HG03139 (cell line): Measurements from ENCODE around the gene SEMA5A.
"Not testable (repeated sequence)": the region's sequence is repeated elsewhere in the genome, so short reads cannot be mapped to it uniquely, and the experiment has no call there.

Experiments
- ATAC-seq: cut with Tn5 transposase; IDR thresholded peaks from one replicate; pipeline ENCODE4 v1.9.1; 2021; ENCODE audit not compliant: unreplicated experiment

Gene SEMA5A

DNA sequence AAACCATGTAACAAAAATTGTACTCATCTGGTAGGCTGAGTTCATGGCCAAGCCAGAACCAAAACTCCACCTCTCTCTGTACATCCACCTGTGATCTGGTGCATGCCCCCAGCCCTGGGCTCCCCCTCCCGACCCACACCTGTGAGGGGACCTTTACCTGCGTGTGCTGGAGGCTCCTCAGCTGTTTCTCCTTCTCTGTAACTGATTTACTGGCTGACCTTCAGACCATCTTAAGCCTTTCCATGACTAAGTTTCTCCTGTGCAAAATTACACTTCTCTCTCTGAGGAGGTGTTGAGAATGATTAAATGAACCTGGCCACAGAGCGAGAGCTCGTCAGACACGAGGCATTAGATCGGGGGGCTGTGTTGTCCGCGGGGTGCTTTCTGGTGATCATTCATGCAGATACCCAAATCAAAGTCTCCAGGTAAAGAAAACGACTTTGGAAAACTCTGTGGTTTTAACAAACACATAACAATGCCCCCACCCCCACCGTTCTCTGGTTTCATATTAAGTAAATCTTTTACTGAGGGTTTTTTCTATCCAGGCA, 136.4 kb downstream of the SEMA5A start:
- no peak for ATAC-seq

GRCh38 chr5:9408964-9409363, 136.9 kb downstream of the SEMA5A start:
- ATAC-seq = no peak

DNA sequence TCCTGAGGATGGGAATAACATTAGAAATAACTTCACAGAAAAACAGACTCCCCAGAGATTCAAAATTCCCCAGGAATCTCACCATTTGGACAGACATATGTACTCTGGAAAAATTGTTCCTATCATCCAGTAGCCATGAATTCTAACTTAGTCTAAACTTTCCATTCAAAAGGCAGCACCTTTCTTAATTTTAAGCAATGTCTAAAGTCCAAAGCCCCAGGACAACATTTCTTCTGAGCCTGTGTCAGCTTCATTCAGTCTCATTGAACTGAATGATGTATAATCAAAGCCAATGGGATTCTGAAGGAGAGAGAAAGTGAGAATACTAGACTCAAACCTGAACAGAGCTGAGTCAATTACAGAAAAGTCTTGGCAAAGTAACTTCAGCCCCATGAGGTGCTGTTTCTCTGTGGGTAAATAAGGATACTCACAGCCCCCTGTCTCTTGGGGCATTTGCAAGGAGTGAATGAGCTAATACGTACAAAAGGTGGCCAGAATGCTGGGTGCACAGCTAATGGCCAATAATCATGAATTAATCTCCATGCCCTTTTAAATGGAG, 140.6 kb downstream of the SEMA5A start:
- no peak for ATAC-seq

GRCh38 chr5:9401786-9402472, 143.9 kb downstream of the SEMA5A start:
- no peak for ATAC-seq

- ATAC-seq = not testable (repeated sequence)
These were observed 146.1 kb downstream of the SEMA5A start for GRCh38 chr5:9399783-9400182.

DNA sequence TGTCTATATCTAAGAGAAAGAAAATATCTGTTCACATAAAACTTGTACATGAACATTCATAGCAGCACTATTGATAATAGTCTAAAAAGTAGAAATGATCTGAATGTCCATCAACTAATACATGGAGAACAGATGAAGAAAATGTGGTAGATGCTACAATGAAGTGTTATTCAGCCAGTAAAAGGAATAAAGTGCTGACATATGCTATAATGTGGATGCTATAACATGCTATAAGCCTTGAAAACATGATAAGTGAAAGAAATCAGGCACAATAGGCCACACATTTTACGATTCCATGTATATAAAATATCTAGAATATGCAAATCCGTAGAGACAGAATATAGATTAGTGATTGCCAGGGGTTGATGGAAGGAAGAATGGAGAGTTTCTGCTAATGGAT, 146.8 kb downstream of the SEMA5A start:
- no peak for ATAC-seq

GRCh38 chr5:9398227-9398626, 147.6 kb downstream of the SEMA5A start:
- no peak for ATAC-seq

DNA sequence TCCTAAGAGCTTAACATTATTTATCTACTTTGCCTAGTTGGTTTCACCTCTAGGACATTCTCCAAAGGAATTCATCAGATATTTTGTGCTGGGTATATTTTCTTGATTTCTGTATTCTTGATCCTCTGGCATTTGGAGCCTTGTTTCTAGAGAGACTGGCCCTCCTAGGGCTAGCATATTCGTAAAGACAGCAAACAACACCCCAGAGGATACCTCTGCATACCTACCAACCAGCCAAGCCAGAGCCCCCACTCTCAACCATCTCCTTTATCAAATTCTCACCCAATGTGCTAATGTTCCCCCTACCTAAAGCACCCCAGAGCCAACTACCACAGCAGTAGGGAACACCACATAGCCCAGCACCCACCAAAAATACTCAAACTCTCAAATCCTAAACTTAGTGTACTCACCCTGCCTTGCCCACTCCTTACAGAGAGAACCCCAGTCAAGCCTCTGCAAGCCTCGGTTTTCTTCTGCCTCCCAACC, 149.5 kb downstream of the SEMA5A start:
- ATAC-seq = no peak

- no peak for ATAC-seq
These were observed 150.2 kb downstream of the SEMA5A start for GRCh38 chr5:9395706-9396105.

DNA sequence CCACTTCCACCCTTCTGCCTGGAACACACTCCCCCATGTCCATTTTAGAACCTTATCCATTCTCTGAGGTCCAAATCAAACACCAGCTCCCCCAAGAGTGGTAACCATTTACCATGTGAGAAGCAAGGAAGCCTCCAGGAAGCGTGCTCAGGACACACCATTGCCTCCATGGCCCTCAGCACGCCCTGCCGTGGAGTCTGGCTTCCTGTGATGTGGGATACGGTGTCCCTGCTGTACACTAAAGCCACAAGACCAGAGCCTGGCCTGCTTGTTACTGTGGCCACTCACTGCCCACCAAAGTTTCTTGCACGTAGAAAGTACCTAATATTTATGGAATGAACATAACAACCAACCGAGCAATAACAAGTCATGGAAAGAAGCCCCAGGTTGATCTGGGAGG, 151.7 kb downstream of the SEMA5A start:
- no peak for ATAC-seq

- ATAC-seq = no peak
These were observed 153.2 kb downstream of the SEMA5A start for GRCh38 chr5:9392625-9393024.

DNA sequence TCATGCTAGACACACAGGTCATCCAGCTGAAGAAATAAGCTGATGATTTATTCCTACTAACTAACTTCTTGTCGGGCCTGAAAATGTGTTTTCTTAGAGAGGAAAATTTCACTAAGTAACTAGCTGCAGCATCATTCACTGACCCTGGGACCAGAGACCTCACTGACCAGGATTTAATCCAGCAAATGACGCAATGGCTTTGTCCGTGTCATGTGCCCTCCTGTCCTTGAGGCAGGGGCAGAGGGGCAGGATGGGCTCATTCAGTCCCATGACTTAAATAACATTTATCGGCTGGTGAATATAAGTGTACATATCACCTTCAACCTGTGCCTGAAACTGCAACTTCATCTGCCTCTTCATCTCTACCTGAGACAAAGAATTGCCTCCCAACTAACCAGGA, 154.8 kb downstream of the SEMA5A start:
- no peak for ATAC-seq

DNA sequence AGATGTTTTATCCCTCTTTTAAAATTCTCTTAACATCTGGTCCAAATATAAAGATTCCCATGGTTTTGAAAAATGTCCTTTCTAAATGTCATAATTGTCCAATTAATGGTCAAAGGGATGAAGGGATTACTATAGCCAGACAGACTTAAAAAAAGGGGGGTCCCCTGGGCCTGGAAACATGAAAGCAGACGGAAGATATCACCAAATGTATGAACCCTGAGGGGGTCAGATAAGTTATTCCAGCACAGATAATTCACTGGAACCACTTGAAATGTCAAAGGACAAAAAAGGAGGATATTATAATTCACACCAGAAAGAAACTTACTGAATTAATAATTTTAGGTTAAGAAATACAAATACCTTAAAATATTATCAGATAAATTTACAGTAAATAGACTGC, 155.8 kb downstream of the SEMA5A start:
- ATAC-seq = no peak

DNA sequence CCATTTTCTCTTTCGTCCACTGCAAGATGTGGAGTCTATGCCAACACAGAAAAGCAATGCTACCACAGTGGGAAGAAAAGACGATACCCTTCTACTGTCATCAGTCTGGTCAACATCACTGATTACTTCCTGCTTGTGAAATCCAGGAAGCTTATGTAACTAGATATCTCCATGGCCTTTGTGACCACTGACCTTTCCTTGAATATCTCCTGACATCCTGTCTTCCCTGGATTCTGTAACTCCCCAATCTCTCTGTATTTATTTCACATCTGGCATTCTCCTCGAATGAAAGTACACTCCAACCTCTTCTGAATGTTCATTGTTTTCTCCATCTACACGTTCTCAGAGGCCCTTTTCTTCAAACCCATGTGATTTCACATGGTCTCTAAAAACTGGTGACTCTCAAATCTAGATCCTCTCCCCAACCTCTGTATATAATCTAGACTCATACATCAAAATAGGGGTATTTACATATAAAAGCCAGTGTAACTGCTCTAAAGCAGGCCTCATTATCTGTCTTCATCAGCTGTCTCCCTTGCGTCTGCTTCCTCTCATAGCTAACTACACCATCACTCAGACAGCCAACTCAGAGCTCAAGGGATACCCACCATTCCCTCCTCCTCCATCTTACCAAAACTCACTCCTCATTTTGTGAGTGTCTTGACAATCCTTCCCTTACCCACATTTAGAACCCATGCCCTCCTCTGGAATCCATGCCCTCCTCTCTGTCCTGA, 156.8 kb downstream of the SEMA5A start:
- ATAC-seq = no peak

DNA sequence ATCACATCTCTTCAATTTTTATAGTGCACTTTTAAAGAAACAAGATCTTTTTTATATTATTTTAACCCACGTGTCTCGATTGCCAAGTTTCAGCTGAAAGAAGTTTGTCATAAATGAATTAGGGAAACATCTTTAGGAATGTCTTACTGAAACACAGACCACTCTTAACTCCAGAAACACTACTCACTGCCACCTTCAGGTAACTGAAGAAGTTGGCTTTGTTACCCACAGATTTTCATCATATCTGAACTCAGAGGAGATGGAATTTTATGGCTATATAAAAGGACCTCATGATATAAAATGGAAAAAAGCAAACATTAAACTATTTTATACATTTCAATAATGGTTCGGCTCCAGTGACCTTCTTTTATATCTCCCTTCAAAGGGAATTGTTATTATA, 158.0 kb downstream of the SEMA5A start:
- no peak for ATAC-seq

- ATAC-seq = no peak
These were observed 158.9 kb downstream of the SEMA5A start for GRCh38 chr5:9386945-9387344.

DNA sequence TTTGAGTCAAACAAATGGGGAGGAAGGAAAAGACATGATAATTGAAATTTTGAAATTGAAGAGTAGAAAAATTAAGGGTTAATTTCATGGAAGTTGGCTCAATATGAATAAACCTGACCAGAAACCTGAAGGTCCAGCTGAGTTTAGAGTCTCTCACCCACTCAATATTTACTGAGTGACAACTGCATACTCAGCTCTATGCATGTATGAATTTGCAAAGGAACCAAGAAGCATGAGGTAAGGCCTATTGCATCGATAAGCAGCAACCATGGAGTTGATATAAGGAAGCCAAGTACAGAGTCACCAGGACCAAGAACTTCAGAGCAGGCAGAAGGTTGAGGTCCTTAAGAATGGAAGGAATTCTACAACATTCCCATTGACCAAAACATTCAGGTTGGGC, 163.4 kb downstream of the SEMA5A start:
- no peak for ATAC-seq

DNA sequence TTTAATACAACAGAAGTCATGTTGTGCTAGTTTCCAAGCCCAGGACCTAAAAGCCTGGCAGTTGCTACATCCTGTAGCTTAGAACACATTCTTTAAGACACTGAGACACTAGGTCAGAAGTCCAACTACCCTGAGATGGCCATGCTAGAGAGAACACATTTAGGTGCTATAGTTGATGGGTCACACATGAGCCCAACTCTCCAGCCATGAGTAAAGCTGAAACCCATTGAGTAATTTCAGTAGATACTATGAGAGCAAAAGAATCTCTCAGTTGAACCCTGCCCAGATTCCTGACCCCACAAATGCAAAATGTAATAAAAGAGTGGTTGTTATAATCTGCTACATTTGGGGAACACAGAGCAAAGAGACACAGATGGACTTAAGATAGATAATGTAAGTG, 164.4 kb downstream of the SEMA5A start:
- ATAC-seq = no peak

DNA sequence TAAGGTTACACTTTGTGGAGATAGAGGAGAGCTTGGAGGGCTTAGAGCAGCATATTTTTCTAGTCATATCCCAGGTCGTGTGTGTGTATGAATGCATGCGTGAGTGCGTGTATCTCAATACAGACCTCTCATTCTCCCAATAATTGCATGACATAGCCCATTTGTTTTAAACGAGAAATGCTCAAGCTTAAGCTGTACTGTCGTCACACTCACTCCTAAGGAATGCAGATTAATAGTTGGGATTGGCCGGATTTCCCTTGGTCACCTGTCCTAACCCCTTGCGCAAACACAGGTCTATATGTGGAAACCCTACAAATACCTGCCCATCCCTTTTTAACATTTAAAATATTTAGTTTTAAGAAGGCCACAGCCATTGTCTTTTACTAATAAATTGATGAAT, 165.8 kb downstream of the SEMA5A start:
- ATAC-seq = no peak

DNA sequence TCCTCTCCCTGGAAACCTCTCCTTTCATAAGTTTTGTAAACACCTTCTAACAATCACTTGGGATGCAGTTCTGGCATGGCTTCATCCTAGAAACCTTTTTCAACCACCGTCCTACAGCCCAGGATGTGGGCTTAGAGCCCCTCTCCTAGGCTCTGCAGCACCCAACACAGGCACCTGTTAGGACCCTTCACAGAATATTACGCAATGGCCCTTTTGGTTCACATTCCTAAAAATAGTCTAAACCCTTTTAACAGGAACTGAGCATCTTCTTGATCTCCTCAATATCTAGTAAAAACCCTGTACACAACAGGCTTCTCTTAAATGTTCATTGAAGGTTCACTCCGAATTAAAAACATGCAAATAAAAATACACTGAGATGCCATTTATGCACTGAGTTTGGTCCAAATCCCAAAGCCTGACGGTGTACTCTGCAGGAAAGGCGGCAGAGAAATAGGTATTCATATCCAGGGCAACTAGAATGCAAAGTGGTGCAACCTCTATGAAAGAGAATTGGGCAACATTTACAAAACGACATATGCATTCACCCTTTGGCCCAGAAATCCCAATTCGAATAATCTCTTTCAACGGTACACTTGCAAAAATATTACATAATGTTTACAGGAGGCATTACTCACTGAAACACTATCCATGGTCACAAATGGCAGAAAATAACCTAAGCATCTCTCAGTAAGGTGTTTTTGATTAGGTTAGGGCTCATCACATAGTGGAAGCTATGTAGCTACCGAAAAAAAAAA, 169.3 kb downstream of the SEMA5A start:
- ATAC-seq = no peak

- no peak for ATAC-seq
These were observed 170.1 kb downstream of the SEMA5A start for GRCh38 chr5:9375756-9376155.
